H9 (cell line): Measurements from ENCODE around the gene CACNG6. TPM values are rescaled to one million over a fixed set of nuclear protein-coding genes. Genes with fewer than 3 reads are reported as not detected.
A peak's percentile ranks its signal among the peaks of the same experiment; 100 is the strongest.

Source experiments
- DNase-seq: peaks from one replicate; pipeline ENCODE4 v3.0.0-alpha.2; 2017
- H2AFZ ChIP-seq: one replicate; pipeline ENCODE4 v1.6.1; 2013; ENCODE audit warnings: mild to moderate bottlenecking, low read length, control low read depth, moderate library complexity
- H2AK5ac ChIP-seq: 2 replicates; pipeline ENCODE4 v1.6.1; 2013; ENCODE audit warnings: low read length, control low read depth, mixed read lengths; ENCODE audit not compliant: insufficient read length
- H2BK120ac ChIP-seq: one replicate; pipeline ENCODE4 v1.6.1; 2013; ENCODE audit warnings: low read depth, mild to moderate bottlenecking, low read length, control low read depth, inconsistent platforms; ENCODE audit not compliant: poor library complexity, severe bottlenecking
- H2BK12ac ChIP-seq: 2 replicates; pipeline ENCODE4 v1.6.1; 2013; ENCODE audit warnings: low read length, control low read depth, mixed read lengths, low read depth; ENCODE audit not compliant: insufficient read length
- H2BK15ac ChIP-seq: 2 replicates; pipeline ENCODE4 v1.6.1; 2013; ENCODE audit warnings: low read depth, low read length, control low read depth
- H2BK20ac ChIP-seq: one replicate; pipeline ENCODE4 v1.6.1; 2013; ENCODE audit warnings: low read depth, mild to moderate bottlenecking, low read length, control low read depth, inconsistent platforms; ENCODE audit not compliant: poor library complexity, severe bottlenecking
- H2BK5ac ChIP-seq: 2 replicates; pipeline ENCODE4 v1.6.1; 2013; ENCODE audit warnings: low read length, control low read depth, mixed read lengths; ENCODE audit not compliant: insufficient read length
- H3K14ac ChIP-seq: 2 replicates; pipeline ENCODE4 v1.6.1; 2013; ENCODE audit warnings: low read length, control low read depth; ENCODE audit not compliant: insufficient read depth
- H3K18ac ChIP-seq: 2 replicates; pipeline ENCODE4 v1.6.1; 2013; ENCODE audit warnings: low read depth, mild to moderate bottlenecking, mixed read lengths, low read length, control low read depth; ENCODE audit not compliant: insufficient read length
- H3K23ac ChIP-seq: 2 replicates; pipeline ENCODE4 v1.6.1; 2013; ENCODE audit warnings: low read length, control low read depth, mixed read lengths, low read depth; ENCODE audit not compliant: insufficient read length
- H3K23me2 ChIP-seq: 2 replicates; pipeline ENCODE4 v1.6.1; 2013; ENCODE audit warnings: low read depth, mild to moderate bottlenecking, mixed read lengths, low read length, control low read depth; ENCODE audit not compliant: insufficient read length, poor library complexity, severe bottlenecking
- H3K27ac ChIP-seq: 2 replicates; pipeline ENCODE4 v1.5.1; 2013; ENCODE audit warnings: low read length, control low read depth, mixed read lengths, low read depth; ENCODE audit not compliant: insufficient read length
- H3K27me3 ChIP-seq: 2 replicates; pipeline ENCODE4 v1.6.1; 2013; ENCODE audit warnings: low read length, control low read depth, inconsistent platforms; ENCODE audit not compliant: insufficient read depth
- H3K4ac ChIP-seq: 2 replicates; pipeline ENCODE4 v1.6.1; 2013; ENCODE audit warnings: low read depth, mild to moderate bottlenecking, control low read depth, inconsistent platforms, low read length, moderate library complexity
- H3K4me1 ChIP-seq: 2 replicates; pipeline ENCODE4 v1.6.1; 2013; ENCODE audit warnings: low read length, control low read depth, inconsistent platforms; ENCODE audit not compliant: insufficient read depth
- H3K4me2 ChIP-seq: 2 replicates; pipeline ENCODE4 v1.6.1; 2013; ENCODE audit warnings: low read length, control low read depth, mixed read lengths; ENCODE audit not compliant: insufficient read length, insufficient read depth
- H3K56ac ChIP-seq: 2 replicates; pipeline ENCODE4 v1.6.1; 2013; ENCODE audit warnings: low read depth, mild to moderate bottlenecking, mixed read lengths, low read length, control low read depth; ENCODE audit not compliant: insufficient read length
- H3K79me1 ChIP-seq: 2 replicates; pipeline ENCODE4 v1.6.1; 2013; ENCODE audit warnings: low read depth, mild to moderate bottlenecking, moderate library complexity, low read length, control low read depth, inconsistent platforms; ENCODE audit not compliant: insufficient read depth, poor library complexity, severe bottlenecking
- H3K79me2 ChIP-seq: 2 replicates; pipeline ENCODE4 v1.6.1; 2013; ENCODE audit warnings: low read length, control low read depth, inconsistent platforms; ENCODE audit not compliant: insufficient read depth
- H3K9ac ChIP-seq: 2 replicates; pipeline ENCODE4 v1.6.1; 2013; ENCODE audit warnings: low read length, control low read depth, mixed read lengths; ENCODE audit not compliant: insufficient read length; ENCODE audit errors: extremely low read depth
- H3K9me3 ChIP-seq: one replicate; pipeline ENCODE4 v1.6.1; 2013; ENCODE audit warnings: low read depth, low read length, inconsistent platforms; ENCODE audit not compliant: control insufficient read depth
- H3T11ph ChIP-seq: one replicate; pipeline ENCODE4 v1.6.1; 2013; ENCODE audit warnings: mild to moderate bottlenecking, low read length, control low read depth, inconsistent platforms
- H4K20me1 ChIP-seq: one replicate; pipeline ENCODE4 v1.6.1; 2013; ENCODE audit not compliant: control insufficient read depth, insufficient read length, insufficient read depth
- H4K5ac ChIP-seq: 2 replicates; pipeline ENCODE4 v1.6.1; 2013; ENCODE audit warnings: low read depth, mild to moderate bottlenecking, mixed read lengths, low read length, control low read depth; ENCODE audit not compliant: insufficient read length
- H4K8ac ChIP-seq: replicated peaks from 2 replicates; pipeline ENCODE4 v1.6.1; 2013; ENCODE audit warnings: low read length, control low read depth, mixed read lengths, low read depth; ENCODE audit not compliant: insufficient read length
- H4K91ac ChIP-seq: 2 replicates; pipeline ENCODE4 v1.6.1; 2013; ENCODE audit warnings: low read depth, mild to moderate bottlenecking, moderate library complexity, mixed read lengths, low read length, control low read depth; ENCODE audit not compliant: insufficient read length
- H3K27ac Mint-ChIP-seq, 3 experiments: 2 replicates in 2 of 3; 3 replicates in 1 of 3; pipeline ENCODE4 v1.8.0; 2020 to 2021; ENCODE audit warnings: mixed read lengths in 3 of 3, mild to moderate bottlenecking in 1 of 3, moderate library complexity in 1 of 3
- H3K27me3 Mint-ChIP-seq: 2 replicates; pipeline ENCODE4 v1.8.0; 2021; ENCODE audit warnings: low read depth, mild to moderate bottlenecking, moderate library complexity, mixed read lengths
- H3K36me3 Mint-ChIP-seq, 3 experiments: 2 replicates in 2 of 3; 3 replicates in 1 of 3; pipeline ENCODE4 v1.8.0; 2020 to 2021; ENCODE audit warnings: low read depth in 3 of 3, mixed read lengths in 3 of 3; ENCODE audit not compliant: insufficient read depth in 1 of 3
- H3K4me1 Mint-ChIP-seq, 2 experiments: 2 replicates each; pipeline ENCODE4 v1.8.0; 2020; ENCODE audit warnings: mixed read lengths in 2 of 2
- H3K4me3 Mint-ChIP-seq, 2 experiments: 2 replicates in 1 of 2; 3 replicates in 1 of 2; pipeline ENCODE4 v1.8.0; 2020 to 2021; ENCODE audit warnings: mild to moderate bottlenecking in 2 of 2, mixed read lengths in 2 of 2, moderate library complexity in 1 of 2
- H3K9me3 Mint-ChIP-seq, 2 experiments: 2 replicates in 1 of 2; 3 replicates in 1 of 2; pipeline ENCODE4 v1.8.0; 2020; ENCODE audit warnings: mild to moderate bottlenecking in 2 of 2, mixed read lengths in 2 of 2, moderate library complexity in 1 of 2
- WGBS: extraction: QIAGEN DNeasy Blood & Tissue Kit; methylation state at CpG from one replicate; pipeline ENCODE4 v1.1.7; 2013; ENCODE audit warnings: missing lambda C conversion rate, low lambda C conversion rate, mixed read lengths; ENCODE audit not compliant: insufficient read length; ENCODE audit errors: extremely low coverage; 5-methylcytosine and 5-hydroxymethylcytosine counted together
- total RNA-seq: library from RNA; stranded (reverse); gene quantifications from 2 replicates; pipeline ENCODE4 v1.2.1, GENCODE V29; 2021
- TF ChIP-seq, protein P1 (sequence below): fragments of 200-600 bp; sonication (generic); conservative IDR thresholded peaks from 3 replicates; pipeline ENCODE4 v1.8.0; 2021; ENCODE audit warnings: antibody characterized with exemption, mild to moderate bottlenecking

The CACNG6 gene
- total RNA-seq, 1 experiment from 2014 or later, result 1.6 TPM

DNA sequence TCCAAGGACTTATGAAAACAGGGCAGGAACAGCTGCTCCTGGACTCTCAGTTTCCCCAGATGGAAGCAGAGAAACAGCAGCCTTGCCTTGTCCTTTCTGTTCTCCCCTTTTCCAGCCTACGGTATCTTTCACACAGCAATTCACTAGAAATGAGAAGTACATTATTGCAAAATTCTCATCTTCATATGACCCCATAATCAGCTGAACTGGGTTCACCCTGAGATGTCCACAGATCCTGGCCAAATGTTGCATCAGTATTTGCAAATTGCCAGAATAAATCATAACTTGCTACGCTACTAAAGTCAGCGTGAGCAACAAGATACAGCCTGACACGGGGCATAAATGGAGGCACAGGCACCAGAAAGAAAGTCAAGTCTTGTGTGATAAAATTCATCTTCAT, 56.2 kb downstream of the CACNG6 start:
- no peak overlapping the region for H4K91ac ChIP-seq
- no peak overlapping the region for H4K5ac ChIP-seq
- H3K9ac ChIP-seq, result no peak overlapping the region
- H3K4me1 ChIP-seq, result no peaks in the 10 kb centered on the region
- Mint-ChIP-seq H3K36me3 (no peaks in the 10 kb centered on the region), H3K4me1 (no peaks in the 10 kb centered on the region), H3K27ac (peak overlapping the region in 1 of 3 experiments; percentile 63; a peak in 1 of 7 replicates), H3K27me3 (peaks cover 10% of the 10 kb centered on the region; the same call in 1 of the 2 replicates), H3K9me3 (peaks cover 0 to 3% of the 10 kb centered on the region in 2 experiments; a peak in 1 of 5 replicates), H3K4me3 (no peak overlapping the region; a peak in 1 of 5 replicates)
- H2AFZ ChIP-seq, result no peak overlapping the region
- no peaks in the 10 kb centered on the region for H4K20me1 ChIP-seq
- H2BK120ac ChIP-seq, result no peak overlapping the region
- H2BK20ac ChIP-seq, result no peak overlapping the region
- H2BK5ac ChIP-seq, result no peak overlapping the region
- H3K23ac ChIP-seq, result no peak overlapping the region
- no peak overlapping the region for H2BK12ac ChIP-seq
- no peak overlapping the region for H3K4me2 ChIP-seq
- no peak overlapping the region for H3K27ac ChIP-seq
- H3K79me1 ChIP-seq, result no peaks in the 10 kb centered on the region
- no peaks in the 10 kb centered on the region for H3K27me3 ChIP-seq
- no peak for DNase-seq
- H2BK15ac ChIP-seq, result no peak overlapping the region
- H3K79me2 ChIP-seq, result no peaks in the 10 kb centered on the region
- TF ChIP-seq, protein P1, sequence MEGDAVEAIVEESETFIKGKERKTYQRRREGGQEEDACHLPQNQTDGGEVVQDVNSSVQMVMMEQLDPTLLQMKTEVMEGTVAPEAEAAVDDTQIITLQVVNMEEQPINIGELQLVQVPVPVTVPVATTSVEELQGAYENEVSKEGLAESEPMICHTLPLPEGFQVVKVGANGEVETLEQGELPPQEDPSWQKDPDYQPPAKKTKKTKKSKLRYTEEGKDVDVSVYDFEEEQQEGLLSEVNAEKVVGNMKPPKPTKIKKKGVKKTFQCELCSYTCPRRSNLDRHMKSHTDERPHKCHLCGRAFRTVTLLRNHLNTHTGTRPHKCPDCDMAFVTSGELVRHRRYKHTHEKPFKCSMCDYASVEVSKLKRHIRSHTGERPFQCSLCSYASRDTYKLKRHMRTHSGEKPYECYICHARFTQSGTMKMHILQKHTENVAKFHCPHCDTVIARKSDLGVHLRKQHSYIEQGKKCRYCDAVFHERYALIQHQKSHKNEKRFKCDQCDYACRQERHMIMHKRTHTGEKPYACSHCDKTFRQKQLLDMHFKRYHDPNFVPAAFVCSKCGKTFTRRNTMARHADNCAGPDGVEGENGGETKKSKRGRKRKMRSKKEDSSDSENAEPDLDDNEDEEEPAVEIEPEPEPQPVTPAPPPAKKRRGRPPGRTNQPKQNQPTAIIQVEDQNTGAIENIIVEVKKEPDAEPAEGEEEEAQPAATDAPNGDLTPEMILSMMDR, result no peak
- no CpG with 5 or more reads among the region's 4 CpGs for WGBS
- H4K8ac ChIP-seq, result no peak overlapping the region
- H3K14ac ChIP-seq, result no peak overlapping the region
- no peaks in the 10 kb centered on the region for H3K23me2 ChIP-seq
- H3K4ac ChIP-seq, result no peak overlapping the region
- no peaks in the 10 kb centered on the region for H3K9me3 ChIP-seq
- H2AK5ac ChIP-seq, result no peak overlapping the region
- H3K18ac ChIP-seq, result no peak overlapping the region
- no peak overlapping the region for H3K56ac ChIP-seq
- no peak overlapping the region for H3T11ph ChIP-seq

Other genes starting within 250 kb of the CACNG6 start
- gene NLRP12, start 167.3 kb upstream of the CACNG6 start, total RNA-seq, result 3.6 and 4.0 TPM in 2 replicates
- gene MYADM, start 123.8 kb upstream of the CACNG6 start, total RNA-seq, result 116 and 123 TPM in 2 replicates
- 7.1 and 8.8 TPM in 2 replicates for gene PRKCG, start 109.4 kb upstream of the CACNG6 start, total RNA-seq
- gene CACNG7, start 82.4 kb upstream of the CACNG6 start, total RNA-seq, result 22.1 and 22.7 TPM in 2 replicates
- gene CACNG8, start 28.7 kb upstream of the CACNG6 start, total RNA-seq, result 6.0 and 7.1 TPM in 2 replicates
- gene VSTM1, start 72.3 kb downstream of the CACNG6 start, total RNA-seq, result 0.48 TPM in 1 of 2 replicates, not detected in the other
- gene TARM1, start 89.7 kb downstream of the CACNG6 start, total RNA-seq, result not detected in 2 replicates
- 0.24 and 0.53 TPM in 2 replicates for gene OSCAR, start 109.2 kb downstream of the CACNG6 start, total RNA-seq
- 174 and 188 TPM in 2 replicates for gene NDUFA3, start 111.2 kb downstream of the CACNG6 start, total RNA-seq
- 26.6 and 28.2 TPM in 2 replicates for gene TFPT, start 124.0 kb downstream of the CACNG6 start, total RNA-seq
- gene PRPF31, start 124.1 kb downstream of the CACNG6 start, total RNA-seq, result 82.1 and 84.4 TPM in 2 replicates
- gene CNOT3, start 146.1 kb downstream of the CACNG6 start, total RNA-seq, result 91.2 and 95.0 TPM in 2 replicates
- gene LENG1, start 168.1 kb downstream of the CACNG6 start, total RNA-seq, result 5.4 and 7.1 TPM in 2 replicates
- 12.2 and 12.7 TPM in 2 replicates for gene TMC4, start 181.5 kb downstream of the CACNG6 start, total RNA-seq
- 100 and 103 TPM in 2 replicates for gene MBOAT7, start 197.9 kb downstream of the CACNG6 start, total RNA-seq
- 28.3 and 29.0 TPM in 2 replicates for gene TSEN34, start 199.7 kb downstream of the CACNG6 start, total RNA-seq
- 1,674 and 1,679 TPM in 2 replicates for gene RPS9, start 209.2 kb downstream of the CACNG6 start, total RNA-seq
- gene LILRB3, start 231.4 kb downstream of the CACNG6 start, total RNA-seq, result not detected in 2 replicates